ELF-1 (cell line): ENCODE results near the gene HOATZ.
A peak's percentile ranks its signal among the peaks of the same experiment; 100 is the strongest.

ENCODE experiments used
- DNase-seq: peaks from one replicate; pipeline ENCODE4 v3.0.0-alpha.2; 2016; ENCODE audit warnings: low read depth, low spot score

HOATZ gene

DNA sequence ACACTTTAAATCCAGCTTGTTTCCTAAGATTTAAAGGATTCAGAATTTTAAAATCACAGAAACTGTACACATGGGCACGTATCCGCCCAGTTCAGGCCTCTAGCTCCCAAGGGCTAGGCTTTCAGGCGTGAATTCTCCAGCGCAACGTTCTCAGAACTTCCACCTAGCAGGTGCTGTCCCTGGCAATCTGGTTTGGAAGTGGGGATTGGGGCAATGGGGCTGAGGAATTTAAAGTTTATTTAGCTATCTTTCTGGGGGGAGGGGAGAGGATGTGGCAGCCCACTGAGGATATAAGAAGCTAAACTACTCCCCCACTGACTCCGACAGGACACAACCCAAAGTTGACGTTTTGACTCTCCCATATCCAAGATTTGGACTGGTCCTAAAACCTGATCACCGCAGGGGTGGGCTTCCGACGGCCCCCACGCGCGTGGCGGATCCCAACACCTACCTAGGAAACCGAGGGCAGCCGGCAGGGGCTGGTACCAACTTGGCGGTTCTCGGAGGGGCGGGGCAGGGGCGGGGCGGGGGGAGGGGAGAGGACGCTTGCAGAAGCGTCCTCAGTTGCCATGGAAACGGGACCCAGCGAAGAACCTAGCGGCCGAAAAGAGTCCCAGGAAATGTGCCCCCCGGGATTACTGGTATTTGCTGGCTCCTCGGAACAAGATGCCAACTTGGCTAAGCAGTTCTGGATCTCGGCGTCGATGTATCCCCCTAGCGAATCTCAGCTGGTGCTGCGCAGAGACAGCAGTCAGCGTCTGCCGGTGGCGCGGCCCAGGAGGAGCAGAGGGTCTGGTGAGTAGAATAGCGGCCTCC lies at the start of gene HOATZ:
Gene HOATZ, plus strand, starts transcription at position 563 of the 816 bp plus-strand sequence. Its CDS starts 7 bp downstream, at position 570.
- DNase-seq: peak; percentile 75

DNA sequence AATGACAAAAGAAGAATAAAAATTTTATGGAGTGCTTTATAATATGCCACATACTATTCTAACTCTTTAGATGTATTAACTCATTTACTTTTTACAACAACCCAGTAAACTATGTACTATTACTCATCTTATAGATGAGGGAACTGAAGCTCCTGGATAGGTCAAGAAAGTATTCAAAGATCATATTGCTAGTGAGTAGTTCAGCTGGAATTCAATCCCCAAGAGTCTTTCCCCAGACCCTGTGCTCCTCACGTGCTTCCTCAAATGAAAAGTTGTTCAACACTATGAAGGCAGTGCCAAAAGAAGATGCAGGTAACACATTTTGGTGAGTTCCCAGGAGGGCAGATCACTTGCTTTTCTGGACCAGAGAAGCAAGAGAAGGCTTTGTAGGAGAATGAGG lies 49.2 kb upstream of the HOATZ start:
- no peak for DNase-seq

DNA sequence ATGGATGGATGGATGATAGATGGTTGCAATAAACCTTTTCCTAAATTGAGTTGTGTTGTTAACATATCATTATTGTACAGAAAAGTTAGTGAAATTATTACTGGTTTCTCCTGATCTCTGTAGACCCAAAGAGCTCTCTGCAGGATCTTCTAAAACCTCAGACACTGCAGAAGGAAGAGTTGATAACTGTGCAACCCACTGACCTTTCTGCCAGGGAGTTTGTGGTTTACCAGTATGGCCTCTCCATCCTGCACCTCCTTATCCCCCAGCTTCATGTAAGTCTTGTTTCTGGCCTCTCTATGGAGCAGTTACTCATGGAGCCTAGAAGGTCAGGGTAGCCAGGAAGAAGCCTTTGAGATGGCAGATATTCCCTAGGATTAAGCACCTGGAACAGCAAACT lies 48.0 kb upstream of the HOATZ start:
- no peak for DNase-seq

DNA sequence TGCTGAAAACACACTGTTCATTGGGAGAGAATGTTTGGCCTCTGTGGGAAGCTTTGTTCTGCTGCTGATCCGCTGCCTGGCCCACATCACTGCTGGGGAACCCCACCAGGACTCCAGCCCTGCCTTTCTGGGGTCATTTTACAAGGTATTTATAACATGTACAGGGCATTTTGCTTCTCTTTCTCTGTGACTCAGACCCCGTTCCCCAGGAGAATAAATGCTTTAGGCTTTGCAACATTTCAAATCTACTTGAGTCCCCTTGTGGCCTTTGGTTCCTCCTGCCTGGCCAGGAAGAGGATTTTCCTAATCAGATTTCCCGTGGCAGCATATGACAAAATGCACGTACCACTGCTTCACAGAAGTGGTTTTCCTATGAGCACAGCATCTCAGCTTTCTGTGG lies 45.4 kb upstream of the HOATZ start:
- no peak for DNase-seq

DNA sequence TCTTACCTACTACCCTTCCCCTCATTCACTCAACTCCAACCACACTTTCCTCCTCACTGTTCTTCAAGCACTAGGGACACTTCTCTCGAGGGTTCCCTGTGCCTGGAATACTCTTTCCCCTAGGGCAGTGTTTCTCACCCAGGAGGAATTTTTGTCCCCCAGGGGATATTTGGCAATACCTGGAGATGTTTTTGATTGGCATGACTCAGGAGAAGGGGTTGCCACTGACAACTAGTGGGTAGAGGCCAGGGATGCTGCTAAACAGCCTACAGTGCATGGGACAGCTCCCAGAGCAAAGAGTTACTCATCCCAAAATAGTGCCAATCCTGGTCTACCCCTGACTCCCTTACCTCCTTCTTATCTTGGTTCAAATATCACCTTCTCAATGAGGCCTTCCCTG lies 42.4 kb upstream of the HOATZ start:
- no peak for DNase-seq

DNA sequence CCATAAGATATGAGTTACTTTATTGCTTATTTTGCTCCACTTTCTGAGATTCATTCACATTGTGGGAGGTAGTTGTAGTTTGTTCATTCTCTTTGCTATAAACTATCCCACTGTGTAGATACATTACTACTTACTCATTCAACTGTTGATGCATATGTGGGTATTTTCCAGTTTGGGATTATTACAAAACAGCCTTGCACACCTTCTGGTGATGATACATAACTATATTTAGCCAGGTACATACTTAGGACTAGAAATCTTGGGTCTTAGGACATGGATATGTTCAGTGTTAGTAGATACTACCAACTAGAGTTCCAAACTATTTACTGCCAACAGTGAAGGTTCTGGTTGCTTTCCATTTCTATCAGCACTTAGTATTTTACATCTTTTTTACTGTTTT lies 40.1 kb upstream of the HOATZ start:
- DNase-seq: no peak

GRCh38 chr11:111476366-111476765 lies 38.2 kb upstream of the HOATZ start:
- DNase-seq: no peak

DNA sequence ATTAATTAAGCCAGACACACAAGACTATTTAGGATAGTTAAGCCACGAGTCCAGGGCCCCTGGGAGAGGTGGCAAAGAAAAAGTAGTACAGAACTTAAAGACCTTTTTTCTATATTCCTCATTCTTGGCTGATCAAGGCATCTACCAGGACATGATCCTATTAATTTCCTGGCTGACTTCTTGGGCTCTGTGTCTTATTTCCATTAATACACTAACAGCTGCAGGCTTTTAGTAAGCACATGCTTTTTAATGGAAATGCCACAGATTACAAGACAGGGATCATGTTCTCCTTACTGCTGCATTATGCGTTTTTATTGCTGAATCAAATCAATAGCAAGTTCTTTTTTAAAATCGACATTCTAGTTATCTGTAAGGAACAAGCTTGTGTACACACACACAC lies 37.6 kb upstream of the HOATZ start:
- no peak for DNase-seq

DNA sequence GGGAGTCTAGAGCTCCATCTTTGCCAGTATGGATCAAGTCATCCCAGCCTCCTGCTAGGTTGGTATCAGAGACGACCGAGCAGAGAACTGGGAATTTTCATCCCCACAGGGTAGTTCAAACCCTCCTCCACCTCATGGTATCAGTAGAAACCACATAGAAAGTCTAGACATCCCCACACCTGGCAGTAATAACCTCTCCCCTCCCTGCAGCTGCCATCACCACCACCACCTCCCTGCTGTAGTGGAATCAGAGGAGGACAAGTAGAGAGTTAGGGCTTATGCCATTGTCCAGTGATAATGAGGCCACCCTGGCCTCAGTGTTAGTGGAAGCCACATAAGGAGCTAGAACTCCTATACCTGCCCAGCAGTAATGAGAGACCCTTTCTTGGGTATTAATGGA lies 36.7 kb upstream of the HOATZ start:
- no peak for DNase-seq

DNA sequence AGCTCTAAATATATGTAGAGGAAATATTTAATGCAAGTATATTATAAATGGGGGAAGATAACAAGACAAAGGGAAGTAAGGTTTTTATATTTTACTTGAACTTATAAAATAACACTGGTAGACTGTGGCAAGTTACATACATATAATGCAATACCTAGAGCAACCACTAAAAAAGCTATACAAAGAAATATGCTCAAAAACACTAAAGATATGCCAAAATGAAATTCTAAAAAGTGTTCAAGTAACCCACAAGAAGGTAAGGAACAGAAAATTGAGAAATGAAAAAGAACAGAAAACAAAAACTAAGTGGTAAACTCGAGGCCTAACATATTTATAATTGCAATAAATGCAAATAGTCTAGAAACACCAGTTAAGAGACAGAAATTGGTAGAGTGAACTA lies 34.9 kb upstream of the HOATZ start:
- no peak for DNase-seq

GRCh38 chr11:111483431-111483830 lies 31.1 kb upstream of the HOATZ start:
- no peak for DNase-seq

DNA sequence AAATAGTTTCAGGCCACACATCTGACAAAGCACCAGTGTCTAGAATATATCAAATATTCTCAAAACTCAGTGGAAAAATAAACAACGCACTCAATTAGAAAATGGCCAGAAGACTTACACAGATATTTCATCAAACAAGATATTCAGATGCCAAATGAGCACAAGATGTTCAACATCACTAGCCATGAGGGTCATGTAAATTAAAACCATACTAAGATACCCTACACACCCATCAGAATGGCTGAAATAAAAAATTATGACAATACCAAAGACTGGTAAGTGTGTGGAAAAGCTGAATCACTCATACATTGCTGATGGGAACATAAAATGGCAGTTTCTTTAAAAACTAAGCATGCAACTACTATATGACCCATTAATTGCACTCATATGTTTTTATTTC lies 24.1 kb upstream of the HOATZ start:
- DNase-seq: no peak

- DNase-seq: peak; percentile 27
Observed at GRCh38 chr11:111494040-111494439, 20.5 kb upstream of the HOATZ start.

DNA sequence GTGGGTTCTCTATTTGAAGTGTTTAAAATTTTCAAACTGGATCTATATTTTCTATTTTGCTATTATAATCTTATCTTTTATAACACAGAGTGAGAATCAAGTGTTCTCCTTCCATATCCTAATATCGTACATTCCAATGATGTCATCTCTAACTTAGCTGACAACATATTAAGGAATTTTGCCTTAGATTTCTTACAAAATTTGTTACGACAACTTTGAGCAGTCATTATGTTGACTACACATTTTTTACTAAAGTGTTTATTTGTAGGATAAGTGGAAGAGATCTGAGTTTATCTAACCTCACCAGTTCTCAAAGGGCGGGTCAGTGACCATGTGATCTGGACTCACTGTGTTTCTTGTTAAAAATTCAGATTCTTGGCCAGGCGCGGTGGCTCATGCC lies 15.1 kb upstream of the HOATZ start:
- no peak for DNase-seq

DNA sequence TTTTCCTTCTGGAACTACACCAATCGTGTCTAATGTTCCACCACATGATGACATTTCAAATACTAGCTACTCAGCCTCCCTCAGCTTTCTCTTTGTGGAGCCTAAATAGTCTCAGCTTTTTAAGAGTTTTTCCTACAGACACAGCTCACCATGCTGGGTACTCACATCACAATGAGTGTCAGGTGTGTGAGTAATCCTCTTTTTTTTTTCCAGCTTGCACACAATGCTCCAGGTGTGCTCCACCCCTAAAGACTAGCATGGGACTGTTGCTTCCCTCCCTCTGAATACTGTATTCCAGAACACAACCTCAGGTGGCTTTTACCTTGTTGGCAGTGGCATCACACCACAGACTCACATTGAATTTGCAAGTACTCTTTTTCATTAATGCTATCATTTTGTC lies 14.1 kb upstream of the HOATZ start:
- DNase-seq: no peak

GRCh38 chr11:111502611-111503010 lies 12.0 kb upstream of the HOATZ start:
- DNase-seq: no peak

DNA sequence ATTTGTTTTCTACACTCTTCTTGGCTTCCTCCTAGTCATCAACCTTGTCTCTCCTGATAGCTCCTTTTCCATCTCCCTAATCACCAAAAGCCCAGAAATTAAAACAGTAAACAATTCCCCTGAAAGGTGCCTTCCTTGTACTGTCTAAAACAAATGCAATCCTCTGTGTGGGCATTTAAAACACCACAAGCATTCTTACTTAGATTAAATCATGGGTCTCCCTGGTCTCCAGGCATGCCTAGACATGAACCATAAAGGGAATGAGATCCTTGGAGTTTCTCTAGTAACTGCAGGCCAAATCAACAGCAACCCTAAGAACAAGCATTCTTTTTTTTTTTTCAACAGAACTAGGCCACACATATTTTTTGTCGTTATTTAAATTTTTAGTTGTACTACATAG lies 4.3 kb upstream of the HOATZ start:
- no peak for DNase-seq

- peak; percentile 64 for DNase-seq
Observed at GRCh38 chr11:111512296-111513239, 2.0 kb upstream of the HOATZ start, which contains the start of gene BTG4. Gene BTG4, minus strand, starts transcription at chr11:111512386. Its CDS starts 13,610 bp downstream, at chr11:111498776.

GRCh38 chr11:111513240-111513605 lies 1.4 kb upstream of the HOATZ start:
- no peak for DNase-seq

GRCh38 chr11:111515591-111515990 lies 1.0 kb downstream of the HOATZ start:
- DNase-seq: no peak

- DNase-seq: no peak
Observed at GRCh38 chr11:111518668-111519067, 4.1 kb downstream of the HOATZ start.

DNA sequence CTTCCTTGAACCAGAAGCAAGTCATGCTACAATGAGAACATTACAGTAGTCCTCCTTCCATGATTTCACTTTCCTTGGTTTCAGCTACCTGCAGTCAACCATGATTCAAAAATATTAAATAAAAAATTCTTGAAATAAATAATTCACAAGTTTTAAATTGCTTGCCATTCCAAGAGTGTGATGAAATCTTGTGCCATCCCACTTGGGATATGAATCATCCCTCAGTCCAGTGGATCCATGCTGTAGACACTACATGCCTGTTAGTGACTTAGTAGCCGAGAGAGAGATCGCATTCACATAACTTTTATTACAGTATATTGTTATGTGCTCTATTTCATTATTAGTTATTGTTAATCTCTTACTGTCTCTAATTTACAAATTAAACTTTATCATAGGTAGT lies 6.0 kb downstream of the HOATZ start:
- DNase-seq: no peak

DNA sequence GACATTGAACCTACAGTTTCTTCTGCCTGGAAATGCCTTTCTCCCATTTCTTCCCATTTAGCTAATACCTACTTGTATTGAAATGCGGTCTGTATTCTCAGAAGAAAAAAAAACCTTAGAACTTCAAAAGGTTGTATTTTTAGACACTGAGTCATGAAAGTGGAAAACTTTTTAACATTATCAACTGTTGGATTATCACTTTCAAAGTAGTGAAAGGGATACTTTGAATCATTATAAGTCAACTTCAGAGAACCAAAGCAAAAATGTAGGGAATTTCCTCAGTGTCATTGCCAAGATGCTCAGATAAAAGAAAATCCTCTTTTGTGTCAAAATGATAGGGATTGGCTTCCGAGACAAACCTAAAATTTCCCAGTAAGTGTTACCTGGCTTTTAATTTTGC lies 6.6 kb downstream of the HOATZ start:
- DNase-seq: no peak
